MCF 10A (cell line): Measurements from ENCODE around the gene NACC2. TPM values are rescaled to one million over a fixed set of nuclear protein-coding genes. Genes with fewer than 3 reads are reported as not detected.
"Not testable (repeated sequence)": the region's sequence is repeated elsewhere in the genome, so short reads cannot be mapped to it uniquely, and the experiment has no call there.

Experiments
- BruUV-seq: library from RNA; stranded (reverse); fragments of 400-500 nt; replicated peaks from 2 replicates; lab custom pipeline; 2021; lab: Mats Ljungman, UMichigan
- CTCF ChIA-PET: fragments of 300-600 bp; sonication (Branson Sonifier 250); formaldehyde crosslinking; extraction: SDS; loops from one replicate; lab custom pipeline; 2021; ENCODE audit warnings: antibody characterized with exemption, inconsistent platforms; lab: Yijun Ruan, JAX
- POLR2A ChIA-PET: fragments of 300-600, 350-650 bp; sonication (Branson Sonifier 250); formaldehyde crosslinking; extraction: SDS; loops from one replicate; lab custom pipeline; 2020; ENCODE audit warnings: antibody characterized with exemption, inconsistent platforms; lab: Yijun Ruan, JAX
- DNase-seq: peaks from one replicate; pipeline ENCODE4 v3.0.0-alpha.2; 2018; ENCODE audit not compliant: unreplicated experiment
- H3K27ac Mint-ChIP-seq: one replicate; pipeline ENCODE4 v1.8.0; 2022; ENCODE audit warnings: mild to moderate bottlenecking, low read depth, mixed read lengths; ENCODE audit not compliant: unreplicated experiment
- H3K27me3 Mint-ChIP-seq: one replicate; pipeline ENCODE4 v1.8.0; 2022; ENCODE audit warnings: mixed read lengths; ENCODE audit not compliant: insufficient read depth, unreplicated experiment
- H3K36me3 Mint-ChIP-seq: one replicate; pipeline ENCODE4 v1.8.0; 2022; ENCODE audit warnings: mild to moderate bottlenecking, moderate library complexity, mixed read lengths; ENCODE audit not compliant: insufficient read depth, unreplicated experiment
- H3K4me1 Mint-ChIP-seq: one replicate; pipeline ENCODE4 v1.8.0; 2022; ENCODE audit warnings: mixed read lengths; ENCODE audit not compliant: insufficient read depth, unreplicated experiment
- H3K4me3 Mint-ChIP-seq: one replicate; pipeline ENCODE4 v1.8.0; 2022; ENCODE audit warnings: mild to moderate bottlenecking, moderate library complexity, mixed read lengths; ENCODE audit not compliant: unreplicated experiment
- H3K9me3 Mint-ChIP-seq: one replicate; pipeline ENCODE4 v1.8.0; 2022; ENCODE audit warnings: mixed read lengths; ENCODE audit not compliant: unreplicated experiment
- intact Hi-C: fragments of 100-400 bp; cut with micrococcal nuclease; formaldehyde crosslinking; loops from 2 replicates; pipeline ENCODE4 v1.14.1; 2022
- total RNA-seq: library from RNA; stranded (reverse); gene quantifications from 2 replicates; pipeline ENCODE4 v1.2.3, GENCODE V29; 2022
- TF ChIP-seq, protein P1 (sequence below): fragments of 200-600 bp; IDR thresholded peaks from one replicate; pipeline ENCODE4 v1.8.0; 2022; ENCODE audit warnings: antibody characterized with exemption, mild to moderate bottlenecking; ENCODE audit not compliant: unreplicated experiment

The NACC2 gene
- total RNA-seq, 1 experiment from 2014 or later: 16.5 TPM

DNA sequence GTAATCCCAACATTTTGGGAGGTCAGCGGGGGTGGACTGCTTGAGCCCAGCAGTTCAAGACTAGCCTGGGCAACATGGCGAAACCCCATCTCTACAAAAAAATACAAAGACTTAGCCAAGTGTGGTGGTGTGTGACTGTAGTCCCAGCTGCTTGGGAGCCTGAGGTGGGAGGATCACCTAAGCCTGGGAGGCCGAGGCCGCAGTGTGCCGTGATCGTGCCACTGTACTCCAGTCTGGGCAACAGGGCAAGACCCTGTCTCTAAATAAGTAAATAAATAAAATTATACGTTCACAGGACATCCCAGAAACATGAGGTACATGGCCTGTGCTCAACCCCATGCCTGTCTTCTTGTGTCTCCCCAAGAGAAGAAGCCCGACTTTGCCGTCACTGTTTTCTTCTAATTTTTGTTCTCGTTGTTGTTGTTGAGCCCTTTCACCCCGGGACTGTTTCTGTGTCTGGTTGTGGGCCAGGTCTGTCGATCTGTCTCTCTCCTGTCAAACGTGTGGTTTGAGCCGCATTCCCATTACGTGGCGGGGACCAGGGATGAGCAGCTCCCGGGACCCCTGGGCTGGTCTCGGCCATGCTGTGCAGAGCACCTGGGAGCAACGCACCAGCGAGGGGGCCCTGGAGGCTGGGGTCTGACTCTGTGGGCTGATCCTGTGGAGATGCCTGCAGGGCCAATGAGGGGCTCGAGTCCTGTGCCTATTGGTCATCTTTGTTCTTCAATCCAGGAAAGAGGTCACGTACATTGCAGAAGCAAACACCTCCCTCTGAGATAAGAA is 32.2 kb downstream of the NACC2 start:
- Mint-ChIP-seq H3K27ac (no peak overlapping the region), H3K9me3 (no peaks in the 10 kb centered on the region), H3K36me3 (peaks cover 19% of the 10 kb centered on the region), H3K27me3 (no peaks in the 10 kb centered on the region), H3K4me3 (no peak overlapping the region), H3K4me1 (peaks cover 5% of the 10 kb centered on the region)
- CTCF ChIA-PET: interaction anchor here (1.1 kb wide), 1 partner anchor 13 kb away, joined by 3 read pairs; no protein-coding TSS in a partner anchor
- no peak for DNase-seq
- TF ChIP-seq, protein P1, sequence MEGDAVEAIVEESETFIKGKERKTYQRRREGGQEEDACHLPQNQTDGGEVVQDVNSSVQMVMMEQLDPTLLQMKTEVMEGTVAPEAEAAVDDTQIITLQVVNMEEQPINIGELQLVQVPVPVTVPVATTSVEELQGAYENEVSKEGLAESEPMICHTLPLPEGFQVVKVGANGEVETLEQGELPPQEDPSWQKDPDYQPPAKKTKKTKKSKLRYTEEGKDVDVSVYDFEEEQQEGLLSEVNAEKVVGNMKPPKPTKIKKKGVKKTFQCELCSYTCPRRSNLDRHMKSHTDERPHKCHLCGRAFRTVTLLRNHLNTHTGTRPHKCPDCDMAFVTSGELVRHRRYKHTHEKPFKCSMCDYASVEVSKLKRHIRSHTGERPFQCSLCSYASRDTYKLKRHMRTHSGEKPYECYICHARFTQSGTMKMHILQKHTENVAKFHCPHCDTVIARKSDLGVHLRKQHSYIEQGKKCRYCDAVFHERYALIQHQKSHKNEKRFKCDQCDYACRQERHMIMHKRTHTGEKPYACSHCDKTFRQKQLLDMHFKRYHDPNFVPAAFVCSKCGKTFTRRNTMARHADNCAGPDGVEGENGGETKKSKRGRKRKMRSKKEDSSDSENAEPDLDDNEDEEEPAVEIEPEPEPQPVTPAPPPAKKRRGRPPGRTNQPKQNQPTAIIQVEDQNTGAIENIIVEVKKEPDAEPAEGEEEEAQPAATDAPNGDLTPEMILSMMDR: no peak
- POLR2A ChIA-PET: interaction anchor here (1.0 kb wide), 1 partner anchor 164 kb away, joined by 3 read pairs; no protein-coding TSS in a partner anchor
- intact Hi-C loops: no loop called here
- BruUV-seq: no TSS peak

DNA sequence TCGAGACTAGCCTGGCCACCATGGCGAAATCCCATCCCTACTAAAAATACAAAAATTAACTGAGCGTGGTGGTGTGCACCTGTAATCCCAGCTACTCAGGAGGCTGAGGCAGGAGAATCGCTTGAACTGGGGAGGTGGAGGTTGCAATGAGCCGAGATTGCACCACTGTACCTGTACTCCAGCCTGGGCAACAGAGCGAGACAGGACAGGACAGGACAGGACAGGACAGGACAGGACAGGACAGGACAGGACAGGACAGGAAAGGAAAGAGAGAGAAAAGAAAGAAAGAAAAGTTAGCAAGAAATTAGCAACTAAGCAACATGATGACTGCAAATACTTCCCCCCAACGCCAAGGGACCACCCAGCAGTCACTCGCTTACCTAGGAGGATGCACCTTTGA is 33.2 kb downstream of the NACC2 start:
- H3K4me3 Mint-ChIP-seq, H3K27ac Mint-ChIP-seq, intact Hi-C loops, H3K9me3 Mint-ChIP-seq, H3K4me1 Mint-ChIP-seq, BruUV-seq, H3K27me3 Mint-ChIP-seq: not testable (repeated sequence)
- ChIA-PET POLR2A (interaction anchor here (0.6 kb wide), 1 partner anchor 339 kb away, joined by 3 read pairs; no protein-coding TSS in a partner anchor), CTCF (interaction anchor here (1.1 kb wide), 1 partner anchor 12 kb away, joined by 3 read pairs; no protein-coding TSS in a partner anchor)
- peak; percentile 35 for DNase-seq
- peaks cover 10% of the 10 kb centered on the region for H3K36me3 Mint-ChIP-seq

DNA sequence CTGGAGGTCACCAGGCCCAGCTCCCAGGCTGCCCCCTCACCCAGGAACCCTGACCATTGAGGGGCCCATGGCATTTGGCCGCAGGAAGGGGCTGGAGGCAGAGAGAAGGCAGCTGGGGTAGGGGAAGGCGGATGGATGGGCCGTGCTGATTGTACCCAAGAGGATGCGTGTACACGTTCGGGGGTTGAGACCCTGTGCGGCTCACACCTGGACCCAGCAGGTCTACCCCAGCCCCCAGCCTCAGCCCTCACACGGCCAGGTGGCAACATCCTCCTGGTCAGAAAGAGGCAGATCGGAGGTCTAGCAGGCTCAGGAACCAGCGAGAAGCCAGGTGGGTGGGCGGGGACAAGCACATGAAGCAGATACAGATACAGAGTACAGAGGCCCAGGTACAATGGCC is 33.7 kb downstream of the NACC2 start:
- Mint-ChIP-seq H3K4me3 (no peak overlapping the region), H3K36me3 (peaks cover 7% of the 10 kb centered on the region), H3K9me3 (no peaks in the 10 kb centered on the region), H3K27me3 (no peaks in the 10 kb centered on the region), H3K27ac (no peak overlapping the region), H3K4me1 (peaks cover 5% of the 10 kb centered on the region)
- BruUV-seq: no TSS peak
- intact Hi-C loops: no loop called here
- no peak for DNase-seq
- TF ChIP-seq, protein P1: no peak
- ChIA-PET CTCF (no interaction called here), POLR2A (interaction anchor here (0.6 kb wide), 1 partner anchor 339 kb away, joined by 3 read pairs; no protein-coding TSS in a partner anchor)

DNA sequence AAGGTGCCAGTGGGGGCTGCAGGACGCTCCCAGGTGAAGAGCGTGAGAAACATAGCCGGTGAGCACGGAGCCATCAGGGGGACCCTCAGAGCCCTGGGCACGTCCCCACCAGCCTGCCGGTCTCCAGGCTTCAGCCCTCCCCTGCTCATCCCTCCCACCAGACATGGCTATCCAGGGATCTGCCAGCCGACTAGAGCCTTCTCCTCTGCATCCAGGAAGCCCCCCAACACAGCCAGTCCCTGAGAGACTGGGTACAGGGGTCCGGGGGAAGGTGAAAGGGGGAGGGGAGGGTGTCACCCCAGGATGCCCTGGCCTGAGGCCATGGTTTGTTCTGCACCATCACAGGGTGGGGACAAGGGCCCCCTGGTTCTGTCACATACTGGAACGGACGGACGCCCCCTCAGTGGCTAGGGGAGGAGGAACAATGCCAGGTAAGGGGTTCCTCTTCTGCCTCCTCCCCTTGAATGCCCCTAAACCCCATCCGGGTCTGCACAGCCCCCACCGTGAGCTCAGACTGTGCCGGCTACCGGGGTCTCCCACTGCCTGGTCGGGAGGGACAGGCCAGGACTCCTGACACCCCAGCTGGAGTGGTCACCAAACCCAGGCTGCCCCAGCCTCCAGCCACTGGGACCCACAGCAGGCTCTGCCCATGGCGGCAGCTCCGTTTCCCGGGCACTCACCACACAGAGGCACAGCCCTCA is 34.3 kb downstream of the NACC2 start:
- intact Hi-C loops: no loop called here
- no peak overlapping the region for H3K27ac Mint-ChIP-seq
- peaks cover 4% of the 10 kb centered on the region for H3K4me1 Mint-ChIP-seq
- no peaks in the 10 kb centered on the region for H3K27me3 Mint-ChIP-seq
- CTCF ChIA-PET: no interaction called here
- no TSS peak for BruUV-seq
- no peaks in the 10 kb centered on the region for H3K9me3 Mint-ChIP-seq
- peaks cover 7% of the 10 kb centered on the region for H3K36me3 Mint-ChIP-seq
- TF ChIP-seq, protein P1: no peak
- H3K4me3 Mint-ChIP-seq: no peak overlapping the region
- DNase-seq: no peak
- POLR2A ChIA-PET: no interaction called here
